H1 (cell line): ENCODE data around the gene SYP. TPM values are rescaled to one million over a fixed set of nuclear protein-coding genes. Genes with fewer than 3 reads are reported as not detected.

Experiments
- CTCF ChIA-PET: fragments of 300-600 bp; sonication (Branson Sonifier 250); formaldehyde crosslinking; loops from one replicate; lab custom pipeline; 2021; ENCODE audit not compliant: partially characterized antibody; lab: Charles Lee
- POLR2A ChIA-PET: fragments of 300-600 bp; sonication (Branson Sonifier 250); formaldehyde crosslinking; loops from one replicate; lab custom pipeline; 2021; ENCODE audit warnings: inconsistent platforms; ENCODE audit not compliant: partially characterized antibody; lab: Charles Lee
- DNase-seq, 2 experiments: peaks; one replicate each; pipeline versions ENCODE4 v3.0.0 to v3.0.0-alpha.2; 2010 to 2022; ENCODE audit warnings: low spot score in 2 of 2, low read depth in 1 of 2, mixed read lengths in 1 of 2
- FAIRE-seq: peaks from 2 replicates; lab custom pipeline; 2011; peaks lifted over from hg19 to GRCh38; lab: Jason Lieb, UNC
- H2AFZ ChIP-seq: 2 replicates; pipeline ENCODE4 v1.8.1; 2012; ENCODE audit warnings: low read length, inconsistent platforms
- H2AK5ac ChIP-seq: 2 replicates; pipeline ENCODE4 v1.6.1; 2013; ENCODE audit warnings: low read depth, low read length
- H2BK120ac ChIP-seq: replicated peaks from 2 replicates; pipeline ENCODE3; 2013; ENCODE audit warnings: low read depth, low read length, inconsistent platforms
- H2BK12ac ChIP-seq: 2 replicates; pipeline ENCODE4 v1.6.1; 2013; ENCODE audit warnings: low read depth, low read length
- H2BK15ac ChIP-seq: 2 replicates; pipeline ENCODE4 v1.6.1; 2013; ENCODE audit warnings: low read length
- H2BK20ac ChIP-seq: 2 replicates; pipeline ENCODE4 v1.6.1; 2013; ENCODE audit warnings: low read length
- H2BK5ac ChIP-seq: 2 replicates; pipeline ENCODE4 v1.6.1; 2013; ENCODE audit warnings: low read depth, low read length
- H3K14ac ChIP-seq: 2 replicates; pipeline ENCODE4 v1.6.1; 2013; ENCODE audit warnings: inconsistent platforms; ENCODE audit not compliant: insufficient read length
- H3K18ac ChIP-seq: 2 replicates; pipeline ENCODE4 v1.6.1; 2013; ENCODE audit warnings: low read length; ENCODE audit errors: extremely low read depth
- H3K23ac ChIP-seq: 2 replicates; pipeline ENCODE4 v1.6.1; 2013; ENCODE audit warnings: inconsistent platforms; ENCODE audit not compliant: insufficient read length
- H3K23me2 ChIP-seq: 2 replicates; pipeline ENCODE4 v1.6.1; 2013; ENCODE audit warnings: low read depth, low read length
- H3K27ac ChIP-seq: 2 replicates; pipeline ENCODE4 v1.6.1; 2011; ENCODE audit warnings: low read depth, low read length, inconsistent platforms
- H3K27me3 ChIP-seq, 4 experiments: replicated peaks in 1 of 4; 1 replicate in 1 of 4; 2 replicates in 3 of 4; pipeline versions ENCODE4 v1.6.1 to v1.8.1; 2011 to 2013; ENCODE audit warnings: low read length in 3 of 4, mild to moderate bottlenecking in 3 of 4, inconsistent platforms in 2 of 4, mixed read lengths in 2 of 4, moderate library complexity in 1 of 4; ENCODE audit not compliant: control insufficient read depth in 3 of 4, insufficient read depth in 3 of 4; ENCODE audit errors: extremely low read depth in 1 of 4
- H3K36me3 ChIP-seq, 4 experiments: 2 replicates each; pipeline versions ENCODE4 v1.6.1 to v1.8.1; 2011 to 2013; ENCODE audit warnings: mild to moderate bottlenecking in 4 of 4, low read length in 3 of 4, moderate library complexity in 2 of 4, control low read depth in 1 of 4, inconsistent platforms in 1 of 4; ENCODE audit not compliant: insufficient read depth in 4 of 4, control insufficient read depth in 2 of 4
- H3K4ac ChIP-seq: replicated peaks from 2 replicates; pipeline ENCODE3; 2013; ENCODE audit warnings: low read length, low read depth, mixed read lengths, inconsistent platforms; ENCODE audit not compliant: insufficient read length
- H3K4me1 ChIP-seq, 4 experiments: replicated peaks in 1 of 4; 1 replicate in 1 of 4; 2 replicates in 3 of 4; pipeline versions ENCODE4 v1.6.1 to v1.8.1; 2011 to 2013; ENCODE audit warnings: low read length in 3 of 4, inconsistent platforms in 2 of 4, mixed read lengths in 1 of 4; ENCODE audit not compliant: insufficient read depth in 4 of 4, control insufficient read depth in 3 of 4
- H3K4me2 ChIP-seq, 2 experiments: 2 replicates each; pipeline versions ENCODE4 v1.6.1 to v1.8.1; 2011 to 2013; ENCODE audit warnings: low read depth in 2 of 2, low read length in 2 of 2, control low read depth in 1 of 2, inconsistent platforms in 1 of 2, mild to moderate bottlenecking in 1 of 2; ENCODE audit not compliant: insufficient read depth in 1 of 2
- H3K4me3 ChIP-seq, 4 experiments: fragments of 200-600, 300-600 bp in 1 of 4; sonication (generic), shearing (Covaris generic), sonication (Bioruptor Twin) in 1 of 4; 2 replicates each; pipeline versions ENCODE4 v1.5.1 to v1.8.1; 2011 to 2016; ENCODE audit warnings: low read length in 4 of 4, low read depth in 3 of 4, control low read depth in 2 of 4, inconsistent platforms in 2 of 4, mild to moderate bottlenecking in 2 of 4, mixed read lengths in 1 of 4, moderate library complexity in 1 of 4; ENCODE audit not compliant: insufficient read depth in 2 of 4; ENCODE audit errors: extremely low read depth in 1 of 4
- H3K56ac ChIP-seq: replicated peaks from 2 replicates; pipeline ENCODE3; 2013; ENCODE audit warnings: low read depth, mild to moderate bottlenecking, mixed read lengths, low read length, inconsistent platforms; ENCODE audit not compliant: insufficient read length
- H3K79me1 ChIP-seq: 2 replicates; pipeline ENCODE4 v1.6.1; 2013; ENCODE audit warnings: low read depth, low read length, control low read depth
- H3K79me2 ChIP-seq, 2 experiments: 2 replicates each; pipeline versions ENCODE4 v1.6.1 to v1.8.1; 2012 to 2013; ENCODE audit warnings: low read length in 2 of 2, mild to moderate bottlenecking in 2 of 2, inconsistent platforms in 1 of 2; ENCODE audit not compliant: insufficient read depth in 2 of 2, control insufficient read depth in 1 of 2
- H3K9ac ChIP-seq, 4 experiments: replicated peaks in 1 of 4; 1 replicate in 1 of 4; 2 replicates in 3 of 4; pipeline versions ENCODE4 v1.6.1 to v1.8.1; 2011 to 2013; ENCODE audit warnings: low read depth in 3 of 4, low read length in 3 of 4, control low read depth in 2 of 4, mild to moderate bottlenecking in 2 of 4, moderate library complexity in 2 of 4, inconsistent platforms in 1 of 4; ENCODE audit errors: extremely low read depth in 1 of 4
- H3K9me3 ChIP-seq, 2 experiments: 2 replicates each; pipeline versions ENCODE4 v1.6.1 to v1.8.1; 2012 to 2013; ENCODE audit warnings: mild to moderate bottlenecking in 2 of 2, moderate library complexity in 2 of 2, control low read depth in 1 of 2, inconsistent platforms in 1 of 2, low read depth in 1 of 2, low read length in 1 of 2, mixed read lengths in 1 of 2; ENCODE audit not compliant: insufficient read depth in 2 of 2
- H4K20me1 ChIP-seq, 2 experiments: replicated peaks in 1 of 2; 2 replicates each; pipeline versions ENCODE3 to v1.8.1; 2011 to 2013; ENCODE audit warnings: inconsistent platforms in 2 of 2, low read length in 2 of 2, mild to moderate bottlenecking in 1 of 2; ENCODE audit not compliant: insufficient read depth in 2 of 2, control insufficient read depth in 1 of 2
- H4K5ac ChIP-seq: 2 replicates; pipeline ENCODE4 v1.6.1; 2013; ENCODE audit warnings: low read length, low read depth, mixed read lengths, inconsistent platforms; ENCODE audit not compliant: insufficient read length
- H4K8ac ChIP-seq: 2 replicates; pipeline ENCODE4 v1.8.0; 2013; ENCODE audit warnings: mild to moderate bottlenecking, moderate library complexity, low read length, inconsistent platforms; ENCODE audit not compliant: insufficient read depth; ENCODE audit errors: extremely low read depth
- H4K91ac ChIP-seq: replicated peaks from 2 replicates; pipeline ENCODE3; 2013; ENCODE audit warnings: low read length, mixed read lengths, inconsistent platforms; ENCODE audit not compliant: insufficient read length
- CBX8 ChIP-seq: fragments of 300-800, 300-1000 bp; sonication (generic); IDR thresholded peaks from 2 replicates; pipeline ENCODE4 v1.7.1; 2016; ENCODE audit warnings: low read depth, low read length, borderline replicate concordance
- EGR1 ChIP-seq: IDR thresholded peaks from 2 replicates; pipeline ENCODE4 v1.6.1; 2011; ENCODE audit warnings: low read depth, low read length, borderline replicate concordance
- EZH2 ChIP-seq: fragments of 200-600 bp; sonication (generic); IDR thresholded peaks from 2 replicates; pipeline ENCODE4 v1.7.1; 2012; ENCODE audit warnings: low read depth, mild to moderate bottlenecking, moderate library complexity, low read length, inconsistent platforms; ENCODE audit not compliant: severe bottlenecking
- HDAC2 ChIP-seq, 2 experiments: fragments of 300-600 bp in 1 of 2; sonication (generic) in 1 of 2; IDR thresholded peaks; 2 replicates each; pipeline ENCODE4 v1.6.1; 2011 to 2012; ENCODE audit warnings: low read depth in 2 of 2, low read length in 2 of 2, mild to moderate bottlenecking in 2 of 2, moderate library complexity in 2 of 2, borderline replicate concordance in 1 of 2, inconsistent platforms in 1 of 2
- KDM1A ChIP-seq: fragments of 200-600, 300-600 bp; sonication (generic); IDR thresholded peaks from 2 replicates; pipeline ENCODE4 v1.7.1; 2016; ENCODE audit warnings: mild to moderate bottlenecking, low read length, borderline replicate concordance
- RBBP5 ChIP-seq: IDR thresholded peaks from 2 replicates; pipeline ENCODE4 v1.7.1; 2012; ENCODE audit warnings: low read depth, mild to moderate bottlenecking, inconsistent platforms, low read length, moderate library complexity, borderline replicate concordance
- TAF1 ChIP-seq: IDR thresholded peaks from 2 replicates; pipeline ENCODE4 v1.6.1; 2011; ENCODE audit warnings: mild to moderate bottlenecking, low read depth, low read length
- WGBS, 2 experiments: shearing (Covaris generic) in 1 of 2; methylation state at CpG; one replicate each; pipeline versions ENCODE4 v1.1.6 to v1.1.7; 2013 to 2015; ENCODE audit warnings: low lambda C conversion rate in 2 of 2, mixed read lengths in 2 of 2, inconsistent platforms in 1 of 2, low coverage in 1 of 2, missing lambda C conversion rate in 1 of 2; ENCODE audit not compliant: insufficient replicate concordance in 2 of 2, insufficient coverage in 1 of 2, insufficient read length in 1 of 2; ENCODE audit errors: extremely low coverage in 1 of 2, missing lambda C conversion rate in 1 of 2; 5-methylcytosine and 5-hydroxymethylcytosine counted together
- polyA plus RNA-seq, 7 experiments: library from polyadenylated mRNA; depleted of rRNA in 3 of 7; stranded (reverse) in 5 of 7; unstranded in 2 of 7; fragments of >200 nt in 5 of 7; fragments of 200-250 nt in 2 of 7; gene quantifications; 1 replicate in 5 of 7; 2 replicates in 1 of 7; 4 replicates in 1 of 7; pipeline versions ENCODE4 v1.2.1 to v1.2.3, GENCODE V29; 2011 to 2013; ENCODE audit warnings: missing spikeins in 2 of 7, mixed read lengths in 2 of 7
- total RNA-seq: library from RNA; stranded (reverse); fragmentation: NEBNext Ultra II Directional; extraction: Animal tissue kit (Norgen Biotek cat#: 25700); gene quantifications from 2 replicates; pipeline ENCODE4 v1.2.1, GENCODE V29; 2021

The SYP gene
- total and polyA plus RNA-seq, 2 of the 8 experiments (the other 6 are each of a cell fraction or from before 2014, with no cell fraction given): 4.3 to 10.8 TPM

- H4K8ac ChIP-seq: no peak overlapping the region
- POLR2A ChIA-PET: no interaction called here
- no peak overlapping the region for H2AFZ ChIP-seq
- DNase-seq: no peak
- TF ChIP-seq KDM1A: no peak
- no peak for TF ChIP-seq HDAC2 (IDR thresholded peaks at IDR 0.05; ENCODE audit: borderline replicate concordance in 1 of 2, low read depth in 2 of 2, low read length in 2 of 2)
- no peak for TF ChIP-seq CBX8
- no peak for TF ChIP-seq TAF1
- TF ChIP-seq EGR1: no peak
- no peak for TF ChIP-seq RBBP5
- TF ChIP-seq EZH2: no peak
- no peak overlapping the region for H2BK5ac ChIP-seq
- H2AK5ac ChIP-seq: no peak overlapping the region
- H3K79me2 ChIP-seq: no peaks in the 10 kb centered on the region
- no peak overlapping the region for H4K91ac ChIP-seq
- peaks cover 11% of the 10 kb centered on the region; the same call in 1 of the 2 replicates for H3K23me2 ChIP-seq
- H4K20me1 ChIP-seq: no peaks in the 10 kb centered on the region
- H3K14ac ChIP-seq: no peak overlapping the region
- no peak overlapping the region for H3K4me2 ChIP-seq
- no peak overlapping the region for H4K5ac ChIP-seq
- H3K27me3 ChIP-seq: no peaks in the 10 kb centered on the region
- CTCF ChIA-PET: interaction anchor here (1.0 kb wide), 1 partner anchor 463 kb away, joined by 3 read pairs; no protein-coding TSS in a partner anchor
- H3K27ac ChIP-seq: no peak overlapping the region
- FAIRE-seq: no peak
- H3K18ac ChIP-seq: no peak overlapping the region
- no peak overlapping the region for H2BK15ac ChIP-seq
- no peaks in the 10 kb centered on the region for H3K9me3 ChIP-seq
- WGBS, 2 experiments: 100% methylated on average over 4 of the region's 14 CpGs; no CpG with 5 or more reads in 1 of the 2 experiments
- no peak overlapping the region for H3K23ac ChIP-seq
- no peak overlapping the region for H3K4ac ChIP-seq
- H3K36me3 ChIP-seq: no peaks in the 10 kb centered on the region
- peaks cover 0 to 6% (median 2%) of the 10 kb centered on the region in 4 experiments; a peak in 2 of 7 replicates for H3K4me1 ChIP-seq
- H3K79me1 ChIP-seq: no peaks in the 10 kb centered on the region
- no peak overlapping the region for H2BK12ac ChIP-seq
- no peak overlapping the region for H2BK120ac ChIP-seq
- no peak overlapping the region for H2BK20ac ChIP-seq
- no peak overlapping the region for H3K4me3 ChIP-seq
- no peak overlapping the region for H3K56ac ChIP-seq
- no peak overlapping the region for H3K9ac ChIP-seq
These were observed 25.9 kb upstream of the SYP start for GRCh38 chrX:49225858-49226257.
